Naive B cell (primary cell): Measurements from ENCODE around the gene STRN4. TPM values are rescaled to one million over a fixed set of nuclear protein-coding genes. Genes with fewer than 3 reads are reported as not detected.

Experiments
- polyA plus RNA-seq, 6 donors: library from polyadenylated mRNA; unstranded; fragments of 300-500 nt; fragmentation: Illumina TruSeq; gene quantifications; one replicate each; pipeline ENCODE4 v1.2.3, GENCODE V29; 2021; ENCODE audit warnings: low read depth in 6 of 6

The STRN4 gene
- polyA plus RNA-seq, 6 donors from 2014 or later = 6.0 to 38.0 (median 15.5) TPM

Other genes starting within 250 kb of the STRN4 start
- gene CALM3, start 145.1 kb downstream of the STRN4 start, polyA plus RNA-seq = 100 to 1,000 TPM; 106 to 118 (median 112) TPM
- 1 to 10 TPM in 5 of 6 donors, not detected in 1; 1.3 to 4.5 (median 1.9) TPM for gene PTGIR, start 121.4 kb downstream of the STRN4 start, polyA plus RNA-seq
- 10 to 100 TPM in 2 of 6 donors, not detected in 4; 14.1 to 16.1 TPM for gene GNG8, start 110.2 kb downstream of the STRN4 start, polyA plus RNA-seq
- under 1 TPM in 2 of 6 donors, not detected in 4; 0.11 to 0.30 TPM for gene DACT3, start 85.3 kb downstream of the STRN4 start, polyA plus RNA-seq
- gene PRKD2, start 29.3 kb downstream of the STRN4 start, polyA plus RNA-seq = 100 to 1,000 TPM in 1 of 6 donors, 10 to 100 TPM in 5; 66.7 to 156 (median 72.6) TPM
- 10 to 100 TPM in 1 of 6 donors, 1 to 10 TPM in 5; 2.0 to 10.1 (median 6.0) TPM for gene FKRP, start 393 bp downstream of the STRN4 start, polyA plus RNA-seq
- gene SLC1A5, start 42.1 kb upstream of the STRN4 start, polyA plus RNA-seq = 10 to 100 TPM in 2 of 6 donors, 1 to 10 TPM in 4; 4.9 to 12.1 (median 7.9) TPM
- gene AP2S1, start 104.4 kb upstream of the STRN4 start, polyA plus RNA-seq = 10 to 100 TPM; 54.8 to 67.6 (median 56.7) TPM
- gene ARHGAP35, start 114.5 kb upstream of the STRN4 start, polyA plus RNA-seq = 1 to 10 TPM in 5 of 6 donors, not detected in 1; 1.6 to 5.9 (median 2.0) TPM